ENCODE data around the gene OPN1SW. TPM values are rescaled to one million over a fixed set of nuclear protein-coding genes. Genes with fewer than 3 reads are reported as not detected.

Gene OPN1SW
- total and polyA plus RNA-seq, 2 donors: 0.07 TPM; not detected in 1

- no peaks in the 10 kb centered on the region for H3K4me1 ChIP-seq (ENCODE audit: control insufficient read depth in 2 of 2, insufficient read depth in 2 of 2, low read length in 2 of 2)
- no peak overlapping the region for H3K27ac ChIP-seq (ENCODE audit: low read depth in 1 of 2, low read length in 1 of 2)
- H3K27me3 ChIP-seq (ENCODE audit: control insufficient read depth in 2 of 2, insufficient read depth in 1 of 2, low read length in 1 of 2): no peaks in the 10 kb centered on the region
- no peak overlapping the region for H3K4me3 ChIP-seq (ENCODE audit: low read length in 2 of 2)
- H3K9me3 ChIP-seq (ENCODE audit: control insufficient read depth in 2 of 2, insufficient read depth in 1 of 2, low read length in 1 of 2): no peaks in the 10 kb centered on the region
- peaks cover 17 to 54% of the 10 kb centered on the region in 2 donors for H3K36me3 ChIP-seq (ENCODE audit: control insufficient read depth in 2 of 2, insufficient read depth in 2 of 2, low read length in 1 of 2)
- WGBS: 97% methylated on average over 5 of the region's 5 CpGs
- DNase-seq (ENCODE audit: low read depth in 6 of 9, low spot score in 9 of 9): no peak
Observed at GRCh38 chr7:128755819-128756476, 19.6 kb downstream of the OPN1SW start.

- no peaks in the 10 kb centered on the region for H3K27me3 ChIP-seq (ENCODE audit: control insufficient read depth in 2 of 2, insufficient read depth in 1 of 2, low read length in 1 of 2)
- no peak overlapping the region for H3K4me3 ChIP-seq (ENCODE audit: low read length in 2 of 2)
- 94% methylated on average over 2 of the region's 2 CpGs for WGBS
- H3K36me3 ChIP-seq (ENCODE audit: control insufficient read depth in 2 of 2, insufficient read depth in 2 of 2, low read length in 1 of 2): peaks cover 14 to 56% of the 10 kb centered on the region in 2 donors
- no peaks in the 10 kb centered on the region for H3K9me3 ChIP-seq (ENCODE audit: control insufficient read depth in 2 of 2, insufficient read depth in 1 of 2, low read length in 1 of 2)
- no peak overlapping the region for H3K27ac ChIP-seq (ENCODE audit: low read depth in 1 of 2, low read length in 1 of 2)
- H3K4me1 ChIP-seq (ENCODE audit: control insufficient read depth in 2 of 2, insufficient read depth in 2 of 2, low read length in 2 of 2): no peaks in the 10 kb centered on the region
- no peak for DNase-seq (ENCODE audit: low read depth in 6 of 9, low spot score in 9 of 9)
Observed at GRCh38 chr7:128755075-128755818, 20.3 kb downstream of the OPN1SW start.

GRCh38 chr7:128752251-128752650, 23.3 kb downstream of the OPN1SW start:
- Histone ChIP-seq H3K36me3 (ENCODE audit: control insufficient read depth in 2 of 2, insufficient read depth in 2 of 2, low read length in 1 of 2) (peaks cover 23 to 51% of the 10 kb centered on the region in 2 donors), H3K4me1 (ENCODE audit: control insufficient read depth in 2 of 2, insufficient read depth in 2 of 2, low read length in 2 of 2) (no peaks in the 10 kb centered on the region), H3K4me3 (ENCODE audit: low read length in 2 of 2) (no peak overlapping the region), H3K27ac (ENCODE audit: low read depth in 1 of 2, low read length in 1 of 2) (no peak overlapping the region), H3K9me3 (ENCODE audit: control insufficient read depth in 2 of 2, insufficient read depth in 1 of 2, low read length in 1 of 2) (no peaks in the 10 kb centered on the region), H3K27me3 (ENCODE audit: control insufficient read depth in 2 of 2, insufficient read depth in 1 of 2, low read length in 1 of 2) (no peaks in the 10 kb centered on the region)
- 97% methylated on average over 1 of the region's 1 CpG for WGBS
- no peak for DNase-seq (ENCODE audit: low read depth in 6 of 9, low spot score in 9 of 9)

GRCh38 chr7:128747327-128748079, 28.1 kb downstream of the OPN1SW start:
- no peaks in the 10 kb centered on the region for H3K9me3 ChIP-seq (ENCODE audit: control insufficient read depth in 2 of 2, insufficient read depth in 1 of 2, low read length in 1 of 2)
- no peak for DNase-seq (ENCODE audit: low read depth in 6 of 9, low spot score in 9 of 9)
- no peak overlapping the region for H3K27ac ChIP-seq (ENCODE audit: low read depth in 1 of 2, low read length in 1 of 2)
- H3K4me1 ChIP-seq (ENCODE audit: control insufficient read depth in 2 of 2, insufficient read depth in 2 of 2, low read length in 2 of 2): no peaks in the 10 kb centered on the region
- 96% methylated on average over 6 of the region's 6 CpGs for WGBS
- no peaks in the 10 kb centered on the region for H3K27me3 ChIP-seq (ENCODE audit: control insufficient read depth in 2 of 2, insufficient read depth in 1 of 2, low read length in 1 of 2)
- no peak overlapping the region for H3K4me3 ChIP-seq (ENCODE audit: low read length in 2 of 2)
- peaks cover 9 to 24% of the 10 kb centered on the region in 2 donors for H3K36me3 ChIP-seq (ENCODE audit: control insufficient read depth in 2 of 2, insufficient read depth in 2 of 2, low read length in 1 of 2)

GRCh38 chr7:128745706-128746105, 29.9 kb downstream of the OPN1SW start:
- Histone ChIP-seq H3K36me3 (ENCODE audit: control insufficient read depth in 2 of 2, insufficient read depth in 2 of 2, low read length in 1 of 2) (peaks cover 9 to 19% of the 10 kb centered on the region in 2 donors), H3K27me3 (ENCODE audit: control insufficient read depth in 2 of 2, insufficient read depth in 1 of 2, low read length in 1 of 2) (no peaks in the 10 kb centered on the region), H3K4me1 (ENCODE audit: control insufficient read depth in 2 of 2, insufficient read depth in 2 of 2, low read length in 2 of 2) (peaks cover 0 to 4% of the 10 kb centered on the region in 2 donors), H3K27ac (ENCODE audit: low read depth in 1 of 2, low read length in 1 of 2) (no peak overlapping the region), H3K4me3 (ENCODE audit: low read length in 2 of 2) (no peak overlapping the region), H3K9me3 (ENCODE audit: control insufficient read depth in 2 of 2, insufficient read depth in 1 of 2, low read length in 1 of 2) (no peaks in the 10 kb centered on the region)
- no peak for DNase-seq (ENCODE audit: low read depth in 6 of 9, low spot score in 9 of 9)
- 94% methylated on average over 1 of the region's 1 CpG for WGBS

GRCh38 chr7:128744366-128744905, 31.2 kb downstream of the OPN1SW start:
- no peak overlapping the region for H3K27ac ChIP-seq (ENCODE audit: low read depth in 1 of 2, low read length in 1 of 2)
- 90% methylated on average over 2 of the region's 2 CpGs for WGBS

GRCh38 chr7:128743112-128743772, 32.4 kb downstream of the OPN1SW start:
- Histone ChIP-seq H3K4me3 (ENCODE audit: low read length in 2 of 2) (no peak overlapping the region), H3K9me3 (ENCODE audit: control insufficient read depth in 2 of 2, insufficient read depth in 1 of 2, low read length in 1 of 2) (no peaks in the 10 kb centered on the region), H3K36me3 (ENCODE audit: control insufficient read depth in 2 of 2, insufficient read depth in 2 of 2, low read length in 1 of 2) (no peaks in the 10 kb centered on the region), H3K4me1 (ENCODE audit: control insufficient read depth in 2 of 2, insufficient read depth in 2 of 2, low read length in 2 of 2) (peaks cover 9 to 13% of the 10 kb centered on the region in 2 donors), H3K27me3 (ENCODE audit: control insufficient read depth in 2 of 2, insufficient read depth in 1 of 2, low read length in 1 of 2) (no peaks in the 10 kb centered on the region), H3K27ac (ENCODE audit: low read depth in 1 of 2, low read length in 1 of 2) (no peak overlapping the region)
- no peak for DNase-seq (ENCODE audit: low read depth in 6 of 9, low spot score in 9 of 9)
- 96% methylated on average over 7 of the region's 7 CpGs for WGBS

More at GRCh38 chr7:128744366-128744905, 31.2 kb downstream of the OPN1SW start:
- H3K27me3 ChIP-seq (ENCODE audit: control insufficient read depth in 2 of 2, insufficient read depth in 1 of 2, low read length in 1 of 2): no peaks in the 10 kb centered on the region
- peaks cover 5 to 7% of the 10 kb centered on the region in 2 donors for H3K4me1 ChIP-seq (ENCODE audit: control insufficient read depth in 2 of 2, insufficient read depth in 2 of 2, low read length in 2 of 2)
- H3K9me3 ChIP-seq (ENCODE audit: control insufficient read depth in 2 of 2, insufficient read depth in 1 of 2, low read length in 1 of 2): no peaks in the 10 kb centered on the region
- H3K4me3 ChIP-seq (ENCODE audit: low read length in 2 of 2): no peak overlapping the region
- peaks cover 8 to 11% of the 10 kb centered on the region in 2 donors for H3K36me3 ChIP-seq (ENCODE audit: control insufficient read depth in 2 of 2, insufficient read depth in 2 of 2, low read length in 1 of 2)
- DNase-seq (ENCODE audit: low read depth in 6 of 9, low spot score in 9 of 9): no peak

GRCh38 chr7:128742206-128742605, 33.4 kb downstream of the OPN1SW start:
- Histone ChIP-seq H3K4me1 (ENCODE audit: control insufficient read depth in 2 of 2, insufficient read depth in 2 of 2, low read length in 2 of 2) (peaks cover 9 to 14% of the 10 kb centered on the region in 2 donors), H3K27me3 (ENCODE audit: control insufficient read depth in 2 of 2, insufficient read depth in 1 of 2, low read length in 1 of 2) (no peaks in the 10 kb centered on the region), H3K4me3 (ENCODE audit: low read length in 2 of 2) (no peak overlapping the region), H3K36me3 (ENCODE audit: control insufficient read depth in 2 of 2, insufficient read depth in 2 of 2, low read length in 1 of 2) (no peaks in the 10 kb centered on the region), H3K9me3 (ENCODE audit: control insufficient read depth in 2 of 2, insufficient read depth in 1 of 2, low read length in 1 of 2) (no peaks in the 10 kb centered on the region), H3K27ac (ENCODE audit: low read depth in 1 of 2, low read length in 1 of 2) (no peak overlapping the region)
- DNase-seq (ENCODE audit: low read depth in 6 of 9, low spot score in 9 of 9): no peak
- 90% methylated on average over 4 of the region's 4 CpGs for WGBS
